ENCODE data around the gene ZMYND12.
A peak's percentile ranks its signal among the peaks of the same experiment; 100 is the strongest.
"Not testable (repeated sequence)": the region's sequence is repeated elsewhere in the genome, so short reads cannot be mapped to it uniquely, and the experiment has no call there.

The ZMYND12 gene, protein sequence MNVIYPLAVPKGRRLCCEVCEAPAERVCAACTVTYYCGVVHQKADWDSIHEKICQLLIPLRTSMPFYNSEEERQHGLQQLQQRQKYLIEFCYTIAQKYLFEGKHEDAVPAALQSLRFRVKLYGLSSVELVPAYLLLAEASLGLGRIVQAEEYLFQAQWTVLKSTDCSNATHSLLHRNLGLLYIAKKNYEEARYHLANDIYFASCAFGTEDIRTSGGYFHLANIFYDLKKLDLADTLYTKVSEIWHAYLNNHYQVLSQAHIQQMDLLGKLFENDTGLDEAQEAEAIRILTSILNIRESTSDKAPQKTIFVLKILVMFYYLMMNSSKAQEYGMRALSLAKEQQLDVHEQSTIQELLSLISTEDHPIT

DNA sequence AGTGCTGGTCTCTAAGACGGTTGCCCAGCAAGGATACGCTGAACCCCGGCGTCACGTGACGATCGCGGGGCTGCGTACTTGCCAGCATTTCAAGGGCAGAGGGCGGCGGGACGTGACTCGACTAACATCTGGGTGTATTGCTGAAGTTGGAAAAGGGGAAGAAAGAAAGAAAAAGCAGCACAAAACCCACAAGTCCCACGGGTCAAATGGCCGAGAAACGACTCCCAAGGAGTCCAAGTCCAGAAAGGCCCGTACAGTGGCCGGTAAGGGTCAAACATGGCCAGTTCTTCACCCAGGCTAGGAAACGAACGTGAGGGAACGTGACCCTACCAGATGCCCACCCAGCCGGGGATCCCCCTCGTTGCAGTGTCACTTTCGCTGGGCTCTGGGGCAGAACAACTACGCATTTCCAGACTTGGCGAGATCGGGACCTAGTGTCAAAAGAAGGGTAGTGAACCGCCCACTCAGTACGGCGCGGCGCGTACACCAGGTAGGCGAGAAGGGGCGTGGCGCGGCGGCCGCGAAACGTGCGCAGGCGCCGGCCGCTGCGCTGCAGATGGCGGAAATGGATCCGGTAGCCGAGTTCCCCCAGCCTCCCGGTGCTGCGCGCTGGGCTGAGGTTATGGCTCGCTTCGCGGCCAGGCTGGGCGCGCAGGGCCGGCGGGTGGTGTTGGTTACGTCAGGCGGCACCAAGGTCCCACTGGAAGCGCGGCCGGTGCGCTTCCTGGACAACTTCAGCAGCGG lies at the start of gene ZMYND12, which contains the start of gene PPCS:
Gene ZMYND12 (minus strand): TSS at position 13 of the 744 bp plus-strand sequence. CDS start 25 bp downstream, outside the sequence.
Gene PPCS (plus strand): TSS at position 534 of the 744 bp plus-strand sequence. CDS start 23 bp downstream, at position 557.
- peak; percentile 90 for DNase-seq

DNA sequence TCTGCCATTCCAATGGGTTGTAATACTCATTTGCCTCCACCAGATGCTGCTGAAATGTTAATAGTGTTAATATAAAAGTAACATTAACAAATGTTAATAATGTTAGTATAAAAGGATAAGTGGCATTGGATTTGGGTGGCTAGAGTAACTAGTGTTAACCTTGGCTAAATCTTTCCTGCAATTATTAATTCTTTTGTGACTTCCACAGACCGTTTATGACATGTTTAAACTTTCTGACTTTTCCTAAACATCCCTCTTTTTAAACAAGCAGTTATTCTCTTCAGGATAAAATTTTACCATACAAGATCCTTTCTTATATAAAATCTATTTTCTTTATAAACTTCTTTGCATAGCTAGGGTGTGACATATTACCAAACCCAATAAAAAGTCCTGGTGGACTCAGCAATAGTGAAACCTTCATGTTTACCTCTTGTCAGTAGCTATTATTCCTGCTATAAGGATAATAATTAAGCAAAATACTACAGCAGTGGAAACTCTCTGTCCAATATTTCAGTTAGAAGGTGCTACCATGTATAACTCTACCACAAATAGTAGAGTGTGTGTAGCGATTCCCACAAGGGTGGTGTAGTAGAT lies 48.8 kb upstream of the ZMYND12 start:
- DNase-seq: no peak

DNA sequence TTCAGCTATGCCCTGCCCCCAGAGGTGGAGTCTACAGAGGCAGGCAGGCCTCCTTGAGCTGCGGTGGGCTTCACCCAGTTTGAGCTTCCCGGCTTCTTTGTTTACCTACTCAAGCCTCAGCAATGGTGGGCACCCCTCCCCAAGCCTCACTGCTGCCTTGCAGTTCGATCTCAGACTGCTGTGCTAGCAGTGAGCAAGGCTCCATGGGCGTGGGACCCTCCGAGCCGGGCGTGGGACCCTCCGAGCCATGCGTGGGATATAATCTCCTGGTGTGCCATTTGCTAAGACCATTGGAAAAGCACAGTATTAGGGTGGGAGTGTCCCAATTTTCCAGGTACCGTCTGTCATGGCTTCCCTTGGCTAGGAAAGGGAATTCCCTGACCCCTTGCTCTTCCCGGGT lies 46.2 kb upstream of the ZMYND12 start:
- DNase-seq: not testable (repeated sequence)

DNA sequence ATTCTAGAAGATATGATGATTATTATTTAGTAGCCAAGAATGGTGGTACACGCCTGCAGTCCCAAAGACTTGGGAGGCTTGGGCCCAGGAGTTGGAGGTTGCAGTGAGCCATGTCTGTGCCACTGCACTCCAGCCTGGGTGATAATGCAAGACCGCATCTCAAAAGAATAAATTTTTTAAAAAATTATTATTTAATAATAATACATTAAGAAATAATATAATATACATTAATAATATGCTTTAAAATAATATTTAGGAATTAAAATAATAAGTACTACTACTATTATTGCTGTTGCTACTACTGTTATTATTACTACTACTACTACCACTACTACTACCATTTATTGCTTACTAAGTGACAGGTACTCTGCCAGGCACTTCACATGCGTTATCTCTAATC lies 34.4 kb upstream of the ZMYND12 start:
- DNase-seq: no peak

DNA sequence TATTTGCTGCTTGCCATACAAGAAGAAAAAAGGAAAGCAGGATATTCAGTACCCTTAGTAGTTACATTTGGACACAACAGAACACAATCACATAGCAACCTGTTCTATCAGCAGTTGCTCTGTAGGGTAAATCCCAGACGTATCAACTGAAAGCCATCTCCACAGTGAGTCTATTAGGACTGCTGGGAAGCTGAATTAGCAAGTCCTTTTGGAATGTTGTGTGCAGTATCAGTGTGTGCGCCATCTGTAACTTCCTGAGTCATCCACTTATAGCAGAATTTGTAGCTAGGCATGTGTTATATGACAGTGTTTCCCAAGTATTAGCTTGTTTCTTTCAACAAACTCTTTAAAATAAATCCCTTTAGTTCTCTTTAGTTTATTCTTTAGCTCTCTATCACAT lies 28.6 kb upstream of the ZMYND12 start:
- no peak for DNase-seq

DNA sequence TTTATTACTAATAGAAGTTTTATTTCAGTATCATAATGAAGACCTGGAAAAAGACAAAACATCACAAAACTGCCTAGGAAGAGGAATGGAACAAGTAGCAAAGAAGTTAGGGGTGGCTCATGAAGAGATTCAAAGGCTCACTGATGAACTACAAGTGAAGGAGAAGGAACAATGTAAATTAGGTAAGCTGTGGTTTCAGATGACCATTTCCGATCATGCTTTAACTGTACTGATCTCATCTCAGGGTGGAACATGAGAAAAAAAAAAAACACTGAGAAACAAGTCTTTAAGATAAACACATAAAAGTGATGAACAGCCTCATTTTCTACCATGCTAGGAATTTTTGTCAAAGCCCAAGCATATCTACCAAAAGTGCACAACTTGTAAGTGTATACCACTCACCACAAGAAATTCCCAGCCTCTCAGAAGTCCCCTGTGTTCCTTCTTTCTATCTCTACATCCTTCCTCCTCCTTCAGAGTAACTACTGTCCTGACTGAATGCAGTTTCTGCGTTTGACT lies 26.9 kb upstream of the ZMYND12 start:
- DNase-seq: no peak

DNA sequence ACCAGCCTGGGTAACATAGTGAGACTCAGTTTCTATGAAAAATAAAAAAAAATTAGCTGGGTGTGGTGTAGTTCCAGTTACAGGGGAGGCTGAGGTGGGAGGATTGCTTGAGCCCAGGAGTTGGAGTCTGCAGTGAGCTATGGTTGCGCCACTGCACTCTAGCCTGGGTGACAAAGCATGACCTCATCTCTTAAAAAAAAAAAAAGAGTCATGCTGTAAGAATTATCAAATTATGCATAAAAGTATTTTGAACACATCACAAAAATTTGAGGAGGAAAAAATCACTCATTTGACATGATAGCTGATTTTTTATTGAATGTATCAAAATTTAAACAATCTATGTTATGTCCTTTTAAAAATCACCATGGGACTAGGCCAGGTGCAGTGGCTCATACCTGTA lies 25.1 kb upstream of the ZMYND12 start:
- no peak for DNase-seq

DNA sequence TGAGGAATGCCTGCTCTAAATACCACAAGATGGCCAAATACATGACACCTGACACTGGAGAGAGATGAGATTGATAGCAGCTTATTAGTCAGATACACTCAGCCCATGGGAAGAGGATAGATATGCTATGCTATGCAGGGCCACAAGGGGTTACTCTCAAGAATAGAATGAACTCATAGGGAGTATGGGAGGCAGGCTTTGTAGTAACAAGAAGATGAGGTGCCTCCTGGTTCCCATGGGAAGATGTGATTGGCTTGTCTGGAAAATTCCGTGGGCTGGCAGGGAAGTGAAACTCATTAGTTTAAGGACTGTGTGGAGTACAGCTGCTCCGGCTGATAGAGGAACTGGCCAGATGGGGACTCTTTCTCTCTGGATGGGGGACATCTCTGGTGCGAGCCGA lies 23.8 kb upstream of the ZMYND12 start:
- DNase-seq: no peak

DNA sequence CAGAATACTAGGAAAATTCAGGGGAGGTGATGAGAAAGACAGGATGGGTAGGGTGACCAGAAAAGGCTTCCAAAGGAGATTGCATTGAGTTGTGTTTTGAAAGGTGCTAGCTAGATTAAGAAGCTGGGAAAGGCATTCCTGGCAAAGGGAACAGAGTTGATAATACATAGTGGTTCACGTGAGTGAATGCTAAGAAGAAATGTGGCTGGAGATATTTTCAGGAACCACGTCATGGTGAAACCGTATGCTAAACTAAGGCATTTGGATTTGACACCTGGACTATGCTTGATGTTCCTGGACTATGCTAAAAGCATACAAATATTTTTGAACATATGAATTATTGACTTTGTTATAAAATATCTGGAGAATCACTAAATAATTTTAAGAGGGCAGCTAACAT lies 22.0 kb upstream of the ZMYND12 start:
- DNase-seq: no peak

DNA sequence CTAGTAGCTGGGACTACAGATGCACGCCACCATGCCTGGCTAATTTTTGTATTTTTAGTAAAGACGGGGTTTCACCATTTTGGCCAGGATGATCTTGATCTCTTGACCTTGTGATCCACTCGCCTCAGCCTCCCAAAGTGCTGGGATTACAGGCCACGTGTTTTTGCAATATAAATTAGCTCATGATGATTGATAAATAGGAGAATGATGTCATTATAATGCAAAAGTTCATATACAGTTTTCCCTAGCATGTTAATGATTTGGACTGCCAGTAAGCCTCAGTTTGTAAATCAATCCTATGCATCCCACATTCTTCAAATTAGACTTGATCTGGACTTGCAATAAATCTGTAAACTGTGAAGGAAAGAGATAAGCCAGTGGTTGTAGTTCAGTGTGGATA lies 21.5 kb upstream of the ZMYND12 start:
- not testable (repeated sequence) for DNase-seq

DNA sequence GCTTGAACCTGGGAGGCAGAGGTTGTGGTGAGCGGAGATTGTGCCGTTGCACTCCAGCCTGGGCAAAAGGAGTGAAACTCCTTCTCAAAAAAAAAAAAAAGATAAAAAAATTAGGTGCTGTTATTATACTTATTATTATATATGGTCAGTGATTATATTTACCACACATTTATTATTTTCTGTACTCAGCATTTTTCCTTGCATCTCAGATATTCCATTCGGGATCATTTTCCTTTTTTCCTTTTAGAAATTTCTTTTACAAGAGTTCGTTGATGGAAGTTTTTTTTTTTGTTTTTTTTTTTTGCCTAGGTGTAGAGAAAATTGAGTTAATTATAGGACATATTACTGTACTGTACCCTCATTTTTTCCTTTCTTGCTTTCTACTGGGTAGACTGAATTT lies 20.8 kb upstream of the ZMYND12 start:
- DNase-seq: no peak

DNA sequence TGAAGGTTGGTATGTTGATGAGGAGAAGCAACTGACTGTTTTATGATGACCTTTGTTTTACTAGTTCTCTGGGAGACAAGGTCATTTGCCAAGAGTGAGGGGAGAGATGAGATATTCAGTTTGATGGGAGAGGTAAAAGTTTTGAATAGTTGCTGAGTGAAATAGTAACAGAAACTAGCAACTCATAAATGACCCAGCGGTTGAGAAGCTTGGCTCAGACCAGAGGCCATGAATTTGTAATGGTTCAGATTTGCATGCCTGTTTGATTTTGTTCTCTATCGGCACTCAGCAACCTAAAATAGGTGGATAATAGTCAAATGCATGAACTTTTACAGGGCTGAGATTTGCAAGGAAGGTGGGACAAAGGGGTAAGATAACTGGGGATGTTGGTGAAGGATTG lies 13.9 kb upstream of the ZMYND12 start:
- DNase-seq: no peak

DNA sequence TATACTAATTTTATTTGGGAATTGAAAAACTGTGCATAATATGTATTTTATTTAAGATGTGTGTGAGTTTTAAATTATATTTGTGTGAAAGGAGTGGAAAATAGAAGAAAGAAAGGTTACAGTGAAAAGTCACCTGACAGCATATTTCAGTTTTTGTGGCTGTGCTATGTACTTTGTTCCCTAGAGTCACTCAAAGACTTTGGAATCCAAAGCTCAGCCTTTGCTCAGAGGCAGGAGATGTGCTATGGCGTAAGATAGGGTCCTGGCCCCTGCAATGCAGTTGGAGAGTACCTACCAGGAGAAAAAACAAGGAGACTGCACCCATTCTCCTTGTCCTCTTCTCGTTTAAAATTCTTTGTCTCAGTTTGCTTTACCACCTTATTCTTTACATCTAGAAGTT lies 10.2 kb upstream of the ZMYND12 start:
- DNase-seq: no peak

DNA sequence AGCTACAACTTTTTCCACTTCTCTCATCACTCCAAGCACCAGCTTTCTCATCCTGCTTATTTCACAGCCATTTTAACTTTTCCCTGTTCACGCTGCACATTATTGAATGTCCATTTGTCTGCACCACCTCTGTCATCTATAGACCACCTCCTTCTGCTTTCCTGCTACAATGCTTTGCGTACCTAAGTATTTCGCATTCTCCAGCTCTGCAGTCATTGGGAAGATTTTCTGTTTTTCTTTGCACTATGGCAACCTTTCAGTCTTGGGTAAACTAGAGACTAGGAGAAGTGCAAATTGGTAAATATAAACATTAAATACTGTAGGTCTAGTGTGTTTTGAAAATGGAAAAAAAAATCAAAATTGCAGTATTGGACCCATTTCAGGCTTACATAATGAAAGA lies 8.1 kb upstream of the ZMYND12 start:
- DNase-seq: no peak

DNA sequence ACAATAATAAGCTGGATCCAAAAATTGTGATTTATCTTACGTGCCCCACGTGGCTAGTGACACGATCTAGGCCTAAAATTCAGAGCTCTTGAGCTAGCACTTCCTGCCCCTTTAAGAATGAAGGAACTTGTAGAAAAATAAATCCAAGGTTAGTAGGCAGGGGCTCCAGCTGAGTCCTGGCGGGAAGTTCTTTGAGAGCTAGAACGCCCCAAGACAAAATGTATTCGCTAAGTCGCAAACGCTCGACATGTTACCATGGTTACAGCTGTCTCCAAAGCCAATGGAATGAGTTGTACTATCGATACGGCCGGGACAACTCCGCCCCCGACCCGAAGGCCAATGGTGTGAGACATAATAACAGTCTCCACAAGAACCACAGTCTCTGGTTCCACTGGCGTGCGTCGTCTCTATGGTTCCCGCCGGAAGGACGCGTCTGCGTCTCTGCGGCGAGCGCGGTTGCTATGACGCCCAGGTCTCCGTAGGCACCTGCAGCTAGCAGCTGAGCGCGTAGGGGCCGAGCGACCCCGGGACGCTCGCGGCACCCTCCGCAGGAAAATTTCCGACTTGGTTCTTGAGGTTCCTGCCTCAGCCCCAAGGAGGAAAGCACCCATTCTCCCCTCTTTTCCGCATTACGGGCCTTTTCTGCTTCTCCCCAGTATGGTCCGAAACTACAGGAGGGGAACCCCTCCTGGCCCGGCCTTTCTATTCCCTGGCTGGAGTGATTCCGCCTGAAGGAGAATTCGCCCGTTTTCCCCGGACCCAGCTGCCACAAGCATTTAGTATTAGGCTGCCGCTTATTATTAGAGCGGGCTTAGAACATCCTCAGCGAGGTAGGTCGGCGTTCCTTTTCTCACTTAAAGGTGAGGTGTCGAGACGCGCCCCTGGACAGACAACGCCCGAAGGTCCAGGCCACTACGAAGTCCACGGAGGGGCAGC lies 7.3 kb upstream of the ZMYND12 start, which contains the start of gene CCDC30:
Gene CCDC30 (plus strand): TSS at position 459 of the 936 bp plus-strand sequence. CDS start 17,266 bp downstream, outside the sequence.
- DNase-seq: peak; percentile 93

DNA sequence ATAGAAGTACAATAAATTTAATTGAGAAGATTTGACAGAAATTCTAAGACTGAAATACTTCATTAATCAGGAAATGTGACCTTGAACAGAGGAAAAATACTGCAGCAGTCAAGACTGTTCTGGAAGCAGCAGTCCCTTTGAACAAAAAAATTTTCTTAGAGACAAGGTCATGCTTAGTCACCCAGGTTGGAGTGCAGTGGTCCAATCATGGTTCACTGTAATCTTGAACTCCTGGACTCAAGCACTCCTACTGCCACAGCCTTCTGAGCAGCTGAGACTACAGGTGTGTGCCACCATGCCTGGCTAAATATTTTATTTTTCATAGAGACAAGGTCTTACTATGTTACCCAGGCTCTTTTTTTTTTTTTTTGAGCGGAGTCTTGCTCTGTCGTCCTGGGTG lies 5.4 kb upstream of the ZMYND12 start:
- DNase-seq: no peak

DNA sequence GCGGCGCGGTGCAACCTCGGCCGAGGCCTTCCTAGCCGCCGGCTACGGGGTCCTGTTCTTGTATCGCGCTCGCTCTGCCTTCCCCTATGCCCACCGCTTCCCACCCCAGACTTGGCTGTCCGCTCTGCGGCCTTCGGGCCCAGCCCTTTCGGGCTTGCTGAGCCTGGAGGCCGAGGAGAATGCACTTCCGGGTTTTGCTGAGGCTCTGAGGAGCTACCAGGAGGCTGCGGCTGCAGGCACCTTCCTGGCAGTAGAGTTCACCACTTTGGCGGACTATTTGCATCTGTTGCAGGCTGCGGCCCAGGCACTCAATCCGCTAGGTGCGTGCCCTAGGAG lies 900 bp upstream of the ZMYND12 start:
- DNase-seq: no peak

DNA sequence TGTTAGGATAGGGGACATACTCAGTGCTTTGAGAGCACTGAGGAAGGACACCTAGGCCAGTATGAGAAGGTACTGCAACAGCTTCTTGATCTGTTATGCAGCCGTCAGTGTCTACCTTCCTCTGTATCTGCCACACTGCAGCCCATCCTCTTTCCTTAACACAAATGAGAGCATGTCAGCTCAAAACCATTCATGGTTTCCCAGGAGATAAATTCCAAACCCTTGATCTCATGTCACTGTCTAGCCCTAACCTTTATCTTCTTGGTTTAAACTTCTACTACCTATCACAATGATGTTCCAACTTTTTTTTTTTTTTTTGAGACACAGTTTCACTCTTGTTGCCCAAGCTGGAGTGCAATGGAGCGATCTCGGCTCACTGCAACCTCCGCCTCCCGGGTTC lies 1.4 kb downstream of the ZMYND12 start:
- DNase-seq: no peak

DNA sequence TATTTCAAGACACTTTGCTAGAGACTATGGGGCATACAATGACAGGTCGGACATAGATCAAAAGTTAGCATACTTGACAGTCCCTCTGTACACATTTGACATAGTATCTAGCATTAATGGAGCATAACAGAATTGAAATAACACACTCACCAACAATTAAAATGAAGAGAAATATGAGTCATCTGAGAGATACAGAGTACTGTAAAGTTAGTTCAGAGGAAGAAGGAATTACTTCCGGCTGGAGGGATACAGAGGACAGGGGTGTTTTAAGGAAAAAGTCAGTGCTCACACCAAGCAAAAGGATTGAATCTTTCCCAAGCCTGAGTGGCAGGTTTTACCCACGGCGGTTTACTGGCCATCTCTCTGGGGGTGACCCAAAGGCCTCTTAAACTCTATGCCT lies 2.4 kb downstream of the ZMYND12 start:
- no peak for DNase-seq

DNA sequence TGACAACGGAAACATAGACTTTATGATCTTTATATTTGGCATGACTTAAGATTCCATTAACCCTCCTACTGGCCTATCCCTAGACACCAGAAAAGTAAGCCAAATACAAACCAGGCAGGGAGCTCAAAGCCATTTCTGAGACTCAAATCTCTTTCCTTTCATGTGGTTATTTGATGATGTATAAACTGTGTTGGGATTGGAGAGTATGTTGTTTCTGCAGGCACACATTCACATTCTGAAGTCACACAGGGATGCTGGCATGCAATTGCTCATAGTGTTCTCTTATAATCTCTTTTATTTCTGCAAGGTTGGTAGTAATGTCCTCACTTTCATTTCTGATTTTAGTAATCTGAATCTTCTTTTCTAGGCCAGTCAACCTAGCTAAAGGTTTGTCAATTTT lies 5.8 kb downstream of the ZMYND12 start:
- no peak for DNase-seq

DNA sequence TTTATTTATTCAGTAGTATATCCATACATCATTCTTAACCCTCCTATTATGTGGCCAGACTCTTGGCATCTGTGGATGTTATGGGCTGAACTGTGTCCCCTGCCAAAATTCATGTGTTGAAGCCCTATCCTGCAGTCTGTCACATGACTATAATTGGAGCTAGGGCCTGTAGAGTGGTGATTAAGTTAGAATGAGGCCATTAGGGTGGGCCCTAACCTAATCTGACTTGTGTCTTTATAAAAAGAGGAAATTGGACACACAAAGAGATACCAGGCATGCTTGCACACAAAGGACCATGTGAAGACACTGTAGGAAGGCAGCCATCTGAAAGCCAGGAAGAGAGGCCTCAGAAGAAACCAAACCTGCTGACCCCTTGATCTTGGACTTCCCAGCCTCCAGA lies 6.6 kb downstream of the ZMYND12 start:
- no peak for DNase-seq

DNA sequence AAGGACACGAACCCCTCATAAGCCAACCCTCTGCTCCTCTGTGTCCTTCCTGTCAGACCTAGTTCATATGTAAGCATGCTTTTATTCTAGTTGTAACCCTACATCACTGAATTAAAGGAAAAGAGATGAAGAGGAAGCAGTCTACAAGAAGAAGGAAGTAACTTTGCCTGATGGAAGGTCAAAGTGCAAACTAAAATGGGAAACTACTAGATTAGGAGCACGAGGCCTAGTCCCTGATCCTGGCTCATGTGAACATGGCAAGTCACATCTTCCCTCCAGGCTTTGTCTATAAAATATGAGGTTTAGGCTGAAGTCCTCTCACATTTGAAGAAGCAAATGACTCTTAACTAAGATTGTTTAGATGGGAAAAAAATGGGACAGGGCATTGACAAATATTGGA lies 13.2 kb downstream of the ZMYND12 start:
- no peak for DNase-seq

DNA sequence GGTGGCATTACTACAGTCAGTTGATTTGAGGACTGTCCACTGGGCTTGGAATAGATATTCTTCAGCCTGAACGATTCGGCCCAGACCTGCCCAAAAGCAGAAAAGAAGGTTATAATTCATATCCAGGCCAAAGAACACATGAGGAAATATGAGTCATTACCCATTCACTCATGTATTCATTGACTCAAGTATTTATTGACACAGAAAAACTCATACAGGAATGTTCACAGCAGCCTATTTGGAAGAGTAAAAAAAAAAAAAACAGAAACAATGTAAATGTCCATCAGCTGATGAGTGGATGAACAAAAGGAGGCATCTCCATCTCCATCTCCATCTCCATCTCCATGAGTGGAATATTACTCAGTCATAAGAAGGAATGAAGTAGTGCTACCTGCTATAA lies 15.9 kb downstream of the ZMYND12 start:
- DNase-seq: no peak
